Breast epithelium (tissue), 4 donors: ENCODE data around the gene ENOPH1. TPM values are rescaled to one million over a fixed set of nuclear protein-coding genes. Genes with fewer than 3 reads are reported as not detected.

Experiments
- DNase-seq, 2 donors: peaks; one replicate each; pipeline ENCODE4 v3.0.0-alpha.2; 2019; ENCODE audit warnings: low spot score in 2 of 2
- H3K27ac ChIP-seq, 2 donors: fragments of 200-600 bp; sonication (generic) in 1 of 2; one replicate each; pipeline ENCODE4 v1.5.1; 2016 to 2019; ENCODE audit warnings: mild to moderate bottlenecking in 1 of 2
- H3K27me3 ChIP-seq, 2 donors: fragments of 200-600 bp; sonication (generic) in 1 of 2; one replicate each; pipeline versions ENCODE4 v1.5.1 to v1.6.0; 2017 to 2019; ENCODE audit warnings: control low read depth in 1 of 2, mild to moderate bottlenecking in 1 of 2
- H3K36me3 ChIP-seq: fragments of 200-600 bp; one replicate; pipeline ENCODE4 v1.5.1; 2019
- H3K4me1 ChIP-seq, 2 donors: fragments of 200-600 bp; sonication (generic); one replicate each; pipeline ENCODE4 v1.5.1; 2016 to 2019; ENCODE audit warnings: control low read depth in 1 of 2
- H3K4me3 ChIP-seq, 3 donors: fragments of 200-600 bp; sonication (generic); 1 replicate in 2 of 3; 2 replicates in 1 of 3; pipeline ENCODE4 v1.5.1; 2016 to 2019; ENCODE audit warnings: mild to moderate bottlenecking in 3 of 3, moderate library complexity in 2 of 3
- H3K9me3 ChIP-seq, 2 donors: fragments of 200-600 bp; sonication (generic) in 1 of 2; one replicate each; pipeline ENCODE4 v1.5.1; 2016 to 2019; ENCODE audit warnings: control low read depth in 1 of 2
- CTCF ChIP-seq, 3 donors: fragments of 450-650 bp; IDR thresholded peaks; one replicate each; pipeline ENCODE4 v1.5.1; 2016 to 2017; ENCODE audit warnings: antibody characterized with exemption in 3 of 3, mild to moderate bottlenecking in 3 of 3, moderate library complexity in 3 of 3
- POLR2A ChIP-seq: fragments of 450-650 bp; IDR thresholded peaks from one replicate; pipeline ENCODE4 v1.6.1; 2016; ENCODE audit warnings: antibody characterized with exemption, mild to moderate bottlenecking, moderate library complexity
- POLR2AphosphoS5 ChIP-seq, 3 donors: sonication (generic); formaldehyde crosslinking; IDR thresholded peaks; one replicate each; pipeline ENCODE4 v1.6.1; 2017; ENCODE audit warnings: antibody characterized with exemption in 3 of 3
- intact Hi-C: fragments of 100-400 bp; cut with DNase I; formaldehyde crosslinking; loops from one replicate; pipeline ENCODE4 v1.15.1; 2023; ENCODE audit warnings: low total_unique reads
- total RNA-seq, 3 donors: library from RNA; depleted of rRNA; stranded (reverse); fragments of >200 nt; gene quantifications; one replicate each; pipeline ENCODE4 v1.1.0, GENCODE V29; 2016

ENOPH1 gene
- total RNA-seq, 3 donors from 2014 or later: 19.2 to 30.8 (median 29.7) TPM

- Histone ChIP-seq H3K27me3 (no peaks in the 10 kb centered on the region), H3K4me1 (no peaks in the 10 kb centered on the region), H3K4me3 (no peak overlapping the region), H3K36me3 (no peaks in the 10 kb centered on the region), H3K9me3 (no peaks in the 10 kb centered on the region), H3K27ac (no peak overlapping the region)
- DNase-seq: no peak
- no peak for TF ChIP-seq CTCF (IDR thresholded peaks at IDR 0.05)
- TF ChIP-seq POLR2AphosphoS5 (IDR thresholded peaks at IDR 0.05): no peak
- TF ChIP-seq POLR2A: no peak
- intact Hi-C loops: no loop called here
These were observed 50.5 kb downstream of the ENOPH1 start for GRCh38 chr4:82480771-82481505.

GRCh38 chr4:82481506-82481840, 51.1 kb downstream of the ENOPH1 start:
- no peaks in the 10 kb centered on the region for H3K27me3 ChIP-seq
- intact Hi-C loops: no loop called here

GRCh38 chr4:82482387-82482786, 52.0 kb downstream of the ENOPH1 start:
- no peaks in the 10 kb centered on the region for H3K36me3 ChIP-seq
- no peak overlapping the region for H3K4me3 ChIP-seq
- no peak for DNase-seq
- no peaks in the 10 kb centered on the region for H3K27me3 ChIP-seq
- no peak overlapping the region for H3K27ac ChIP-seq
- no peak for TF ChIP-seq POLR2A
- no peak for TF ChIP-seq POLR2AphosphoS5 (IDR thresholded peaks at IDR 0.05)
- no peak for TF ChIP-seq CTCF (IDR thresholded peaks at IDR 0.05)
- H3K4me1 ChIP-seq: no peaks in the 10 kb centered on the region
- H3K9me3 ChIP-seq: no peaks in the 10 kb centered on the region
- intact Hi-C loops: no loop called here

More at GRCh38 chr4:82481506-82481840, 51.1 kb downstream of the ENOPH1 start:
- H3K4me3 ChIP-seq: no peak overlapping the region
- no peaks in the 10 kb centered on the region for H3K36me3 ChIP-seq
- TF ChIP-seq POLR2A (no peak), POLR2AphosphoS5 (IDR thresholded peaks at IDR 0.05) (no peak), CTCF (IDR thresholded peaks at IDR 0.05) (no peak)
- no peak for DNase-seq
- H3K9me3 ChIP-seq: no peaks in the 10 kb centered on the region
- no peak overlapping the region for H3K27ac ChIP-seq
- no peaks in the 10 kb centered on the region for H3K4me1 ChIP-seq

- no peak for DNase-seq
- TF ChIP-seq CTCF (IDR thresholded peaks at IDR 0.05) (no peak), POLR2AphosphoS5 (IDR thresholded peaks at IDR 0.05) (no peak), POLR2A (no peak)
- H3K4me1 ChIP-seq: no peaks in the 10 kb centered on the region
- no peak overlapping the region for H3K27ac ChIP-seq
- no peaks in the 10 kb centered on the region for H3K36me3 ChIP-seq
- H3K4me3 ChIP-seq: no peak overlapping the region
- no peaks in the 10 kb centered on the region for H3K9me3 ChIP-seq
- H3K27me3 ChIP-seq: no peaks in the 10 kb centered on the region
- intact Hi-C loops: no loop called here
These were observed 54.8 kb downstream of the ENOPH1 start for GRCh38 chr4:82484996-82485783.

- Histone ChIP-seq H3K4me3 (no peak overlapping the region), H3K36me3 (no peaks in the 10 kb centered on the region), H3K27ac (no peak overlapping the region), H3K27me3 (no peaks in the 10 kb centered on the region), H3K9me3 (no peaks in the 10 kb centered on the region), H3K4me1 (no peaks in the 10 kb centered on the region)
- no peak for DNase-seq
- intact Hi-C loops: no loop called here
- TF ChIP-seq CTCF (IDR thresholded peaks at IDR 0.05): no peak
- no peak for TF ChIP-seq POLR2A
- TF ChIP-seq POLR2AphosphoS5 (IDR thresholded peaks at IDR 0.05): no peak
These were observed 58.7 kb downstream of the ENOPH1 start for GRCh38 chr4:82489076-82489475.
